Endometrium (tissue), 2 donors: ENCODE data around the gene FBXO33.

ENCODE experiments used
- FAIRE-seq: peaks from 2 replicates; lab custom pipeline; 2012; peaks lifted over from hg19 to GRCh38; lab: Jason Lieb, UNC
- donor health status: control.
- donor health status: control.

Gene FBXO33

GRCh38 chr14:39432179-39432618, at the start of gene FBXO33:
Gene FBXO33, minus strand, starts transcription at chr14:39432433. Its CDS starts 271 bp downstream, at chr14:39432162.
- FAIRE-seq: no peak

GRCh38 chr14:39474416-39474911, 42.2 kb upstream of the FBXO33 start:
- no peak for FAIRE-seq

GRCh38 chr14:39472078-39472477, 39.8 kb upstream of the FBXO33 start:
- no peak for FAIRE-seq

GRCh38 chr14:39469094-39469710, 37.0 kb upstream of the FBXO33 start:
- FAIRE-seq: no peak

GRCh38 chr14:39467889-39468524, 35.8 kb upstream of the FBXO33 start:
- no peak for FAIRE-seq

GRCh38 chr14:39459795-39460478, 27.7 kb upstream of the FBXO33 start:
- no peak for FAIRE-seq

GRCh38 chr14:39456702-39457250, 24.5 kb upstream of the FBXO33 start:
- no peak for FAIRE-seq

GRCh38 chr14:39454906-39455539, 22.8 kb upstream of the FBXO33 start:
- FAIRE-seq: no peak

GRCh38 chr14:39452680-39453079, 20.4 kb upstream of the FBXO33 start:
- FAIRE-seq: no peak

GRCh38 chr14:39451811-39452210, 19.6 kb upstream of the FBXO33 start:
- FAIRE-seq: no peak

GRCh38 chr14:39447175-39447661, 15.0 kb upstream of the FBXO33 start:
- no peak for FAIRE-seq

GRCh38 chr14:39446131-39446744, 14.0 kb upstream of the FBXO33 start:
- FAIRE-seq: no peak

- FAIRE-seq: no peak
Observed at GRCh38 chr14:39442293-39442692, 10.1 kb upstream of the FBXO33 start.

- FAIRE-seq: no peak
Observed at GRCh38 chr14:39441805-39442204, 9.6 kb upstream of the FBXO33 start.

GRCh38 chr14:39440975-39441374, 8.7 kb upstream of the FBXO33 start:
- FAIRE-seq: no peak

GRCh38 chr14:39435241-39435640, 3.0 kb upstream of the FBXO33 start:
- FAIRE-seq: no peak

GRCh38 chr14:39434401-39434800, 2.2 kb upstream of the FBXO33 start:
- no peak for FAIRE-seq

- no peak for FAIRE-seq
Observed at GRCh38 chr14:39433452-39433813, 1.2 kb upstream of the FBXO33 start.

- no peak for FAIRE-seq
Observed at GRCh38 chr14:39432619-39433451, 602 bp upstream of the FBXO33 start.

GRCh38 chr14:39431416-39432178, 636 bp downstream of the FBXO33 start:
- no peak for FAIRE-seq
